ENCODE results near the gene PSD4. TPM values are rescaled to one million over a fixed set of nuclear protein-coding genes. Genes with fewer than 3 reads are reported as not detected.

Gene PSD4
- total and polyA plus RNA-seq, 10 of the 15 experiments (the other 5 are each of a cell fraction or from before 2014, with no cell fraction given): 0.68 to 114 (median 35.1) TPM

DNA sequence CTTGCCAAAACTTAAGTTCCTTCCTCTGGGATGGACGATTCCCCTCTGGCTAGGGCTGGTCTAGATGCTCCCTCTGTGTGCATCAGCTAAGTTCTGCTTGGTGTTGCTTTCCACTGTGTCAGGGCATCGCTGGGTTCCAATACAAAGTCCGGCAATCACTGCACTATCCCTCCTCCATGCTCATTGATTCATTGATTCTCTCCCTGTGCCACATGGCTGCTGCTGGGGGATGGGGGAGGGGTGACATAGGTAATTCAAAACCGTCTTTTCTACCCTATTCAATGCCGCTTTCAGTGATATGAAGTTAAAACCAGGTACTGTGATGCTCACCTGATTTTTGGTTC, 23.5 kb upstream of the PSD4 start:
- intact Hi-C loops (cut with micrococcal nuclease; ENCODE audit: unreplicated experiment): no loop called here
- no TSS peak for BruUV-seq (replicated peaks)
- no peak overlapping the region for H3K4me3 ChIP-seq
- ChIA-PET RAD21 (ENCODE audit: unreplicated experiment) (interaction anchor here (1.1 kb wide), 1 partner anchor 11 kb away, joined by 5 read pairs; no protein-coding TSS in a partner anchor), SMC1A (ENCODE audit: uncharacterized antibody, unreplicated experiment) (interaction anchor here (1.1 kb wide), 1 partner anchor 15 kb away, joined by 3 read pairs; no protein-coding TSS in a partner anchor), CTCF (interaction anchor here (0.5 kb wide), 1 partner anchor 8 kb away, joined by 3 read pairs; no protein-coding TSS in a partner anchor), POLR2A (no interaction called here)
- H3K27ac ChIP-seq (ENCODE audit: control insufficient read depth, insufficient read depth): no peak overlapping the region
- DNase-seq (ENCODE audit: low read depth, low spot score) (no peak), FAIRE-seq (no peak), ATAC-seq (no peak)
- H3K9me3 ChIP-seq (replicated peaks; ENCODE audit: control insufficient read depth, insufficient read depth, low read length): no peaks in the 10 kb centered on the region
- H3K27me3 ChIP-seq (replicated peaks in 1 of 2; ENCODE audit: control insufficient read depth in 2 of 2, insufficient read depth in 2 of 2, low read length in 1 of 2): no peaks in the 10 kb centered on the region
- H3K4me2 ChIP-seq (ENCODE audit: control insufficient read depth, insufficient read depth): no peak overlapping the region
- in situ Hi-C loops (cut with MboI): no loop called here
- no peaks in the 10 kb centered on the region for H4K20me1 ChIP-seq (ENCODE audit: control insufficient read depth, insufficient read depth)
- H3K36me3 ChIP-seq (ENCODE audit: control insufficient read depth in 2 of 2, insufficient read depth in 2 of 2, low read length in 1 of 2): no peaks in the 10 kb centered on the region
- no peak overlapping the region for H3K9ac ChIP-seq (ENCODE audit: control insufficient read depth, insufficient read depth, low read length)
- H2AFZ ChIP-seq (ENCODE audit: control insufficient read depth, low read depth, low read length): no peak overlapping the region
- H3K79me2 ChIP-seq (ENCODE audit: control insufficient read depth, insufficient read depth, low read length): no peaks in the 10 kb centered on the region
- no peaks in the 10 kb centered on the region for H3K4me1 ChIP-seq (ENCODE audit: control insufficient read depth, insufficient read depth, low read length)
- 89% methylated on average over 5 of the region's 5 CpGs for WGBS (ENCODE audit: insufficient coverage, insufficient replicate concordance, low lambda C conversion rate, missing lambda C conversion rate)
- TF ChIP-seq, protein P1, sequence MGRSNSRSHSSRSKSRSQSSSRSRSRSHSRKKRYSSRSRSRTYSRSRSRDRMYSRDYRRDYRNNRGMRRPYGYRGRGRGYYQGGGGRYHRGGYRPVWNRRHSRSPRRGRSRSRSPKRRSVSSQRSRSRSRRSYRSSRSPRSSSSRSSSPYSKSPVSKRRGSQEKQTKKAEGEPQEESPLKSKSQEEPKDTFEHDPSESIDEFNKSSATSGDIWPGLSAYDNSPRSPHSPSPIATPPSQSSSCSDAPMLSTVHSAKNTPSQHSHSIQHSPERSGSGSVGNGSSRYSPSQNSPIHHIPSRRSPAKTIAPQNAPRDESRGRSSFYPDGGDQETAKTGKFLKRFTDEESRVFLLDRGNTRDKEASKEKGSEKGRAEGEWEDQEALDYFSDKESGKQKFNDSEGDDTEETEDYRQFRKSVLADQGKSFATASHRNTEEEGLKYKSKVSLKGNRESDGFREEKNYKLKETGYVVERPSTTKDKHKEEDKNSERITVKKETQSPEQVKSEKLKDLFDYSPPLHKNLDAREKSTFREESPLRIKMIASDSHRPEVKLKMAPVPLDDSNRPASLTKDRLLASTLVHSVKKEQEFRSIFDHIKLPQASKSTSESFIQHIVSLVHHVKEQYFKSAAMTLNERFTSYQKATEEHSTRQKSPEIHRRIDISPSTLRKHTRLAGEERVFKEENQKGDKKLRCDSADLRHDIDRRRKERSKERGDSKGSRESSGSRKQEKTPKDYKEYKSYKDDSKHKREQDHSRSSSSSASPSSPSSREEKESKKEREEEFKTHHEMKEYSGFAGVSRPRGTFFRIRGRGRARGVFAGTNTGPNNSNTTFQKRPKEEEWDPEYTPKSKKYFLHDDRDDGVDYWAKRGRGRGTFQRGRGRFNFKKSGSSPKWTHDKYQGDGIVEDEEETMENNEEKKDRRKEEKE (IDR thresholded peaks at IDR 0.05): no peak
- TF ChIP-seq EP300 (IDR thresholded peaks at IDR 0.05; ENCODE audit: borderline replicate concordance in 1 of 2, control insufficient read depth in 1 of 2, low read depth in 2 of 2, low read length in 2 of 2): no peak
- TF ChIP-seq MYB (IDR thresholded peaks at IDR 0.05; ENCODE audit: borderline replicate concordance, low read depth, low read length): no peak
- no peak for TF ChIP-seq STAT1 (conservative IDR thresholded peaks at IDR 0.05)
- no peak for TF ChIP-seq EZH2 (IDR thresholded peaks at IDR 0.05; ENCODE audit: borderline replicate concordance, control insufficient read depth, low read depth, low read length)
- TF ChIP-seq SREBF1 (IDR thresholded peaks at IDR 0.05; ENCODE audit: low read length): no peak
- TF ChIP-seq IRF4 (IDR thresholded peaks at IDR 0.05; ENCODE audit: low read depth, low read length): no peak
- no peak for TF ChIP-seq MEF2A (IDR thresholded peaks at IDR 0.05; ENCODE audit: insufficient read depth, low read depth, low read length)
- no peak for TF ChIP-seq ZSCAN29 (IDR thresholded peaks at IDR 0.05)
- TF ChIP-seq TARDBP (IDR thresholded peaks at IDR 0.05; ENCODE audit: borderline replicate concordance): no peak
- TF ChIP-seq, protein P2, sequence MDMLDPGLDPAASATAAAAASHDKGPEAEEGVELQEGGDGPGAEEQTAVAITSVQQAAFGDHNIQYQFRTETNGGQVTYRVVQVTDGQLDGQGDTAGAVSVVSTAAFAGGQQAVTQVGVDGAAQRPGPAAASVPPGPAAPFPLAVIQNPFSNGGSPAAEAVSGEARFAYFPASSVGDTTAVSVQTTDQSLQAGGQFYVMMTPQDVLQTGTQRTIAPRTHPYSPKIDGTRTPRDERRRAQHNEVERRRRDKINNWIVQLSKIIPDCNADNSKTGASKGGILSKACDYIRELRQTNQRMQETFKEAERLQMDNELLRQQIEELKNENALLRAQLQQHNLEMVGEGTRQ (IDR thresholded peaks at IDR 0.05; ENCODE audit: borderline replicate concordance, low read depth, low read length): no peak
- TF ChIP-seq SMARCA5 (IDR thresholded peaks at IDR 0.05): no peak
- no peak for TF ChIP-seq WRNIP1 (IDR thresholded peaks at IDR 0.05; ENCODE audit: borderline replicate concordance, low read depth, low read length)
- no peak for TF ChIP-seq ESRRA (IDR thresholded peaks at IDR 0.05; ENCODE audit: low read length)
- no peak for TF ChIP-seq HDGF (IDR thresholded peaks at IDR 0.05)
- no peak for TF ChIP-seq RB1 (IDR thresholded peaks at IDR 0.05; ENCODE audit: borderline replicate concordance)
- no peak for TF ChIP-seq TCF3 (IDR thresholded peaks at IDR 0.05; ENCODE audit: borderline replicate concordance, insufficient read depth, low read depth, low read length)
- no peak for TF ChIP-seq ZNF592 (IDR thresholded peaks at IDR 0.05)

All from GM12878 (cell line).